ENCODE results near the gene MED15. TPM values are rescaled to one million over a fixed set of nuclear protein-coding genes. Genes with fewer than 3 reads are reported as not detected.

MED15 gene
- polyA plus RNA-seq, 2 of the 4 experiments (the other 2 are of a cell fraction): 10.7 to 29.7 TPM

- H3K4me1 ChIP-seq: peaks cover 6% of the 10 kb centered on the region; the same call in 2 of the 3 replicates
- no peak overlapping the region for H3K27ac ChIP-seq
- no peak overlapping the region for H3K4me2 ChIP-seq
- H3K4me3 ChIP-seq: no peak overlapping the region
- DNase-seq (ENCODE audit: low read depth in 1 of 2, low spot score in 1 of 2): no peak
- no peak for TF ChIP-seq CEBPB (IDR thresholded peaks at IDR 0.05)
- TF ChIP-seq ZC3H11A (IDR thresholded peaks at IDR 0.05): no peak
- TF ChIP-seq ESRRA (IDR thresholded peaks at IDR 0.05; ENCODE audit: borderline replicate concordance, low read length): no peak
- no peak for TF ChIP-seq BHLHE40 (IDR thresholded peaks at IDR 0.05; ENCODE audit: low read depth, low read length)
- TF ChIP-seq BCL3 (IDR thresholded peaks at IDR 0.05): no peak
- TF ChIP-seq RFX5 (IDR thresholded peaks at IDR 0.05): no peak
- no peak for TF ChIP-seq HDAC2 (IDR thresholded peaks at IDR 0.05)
- TF ChIP-seq JUNB (IDR thresholded peaks at IDR 0.05): no peak
- ATAC-seq: no peak
- ChIA-PET POLR2A (no interaction called here), CTCF (interaction anchor here (0.7 to 1.6 kb wide), 3 partner anchors 18 to 112 kb away, joined by 3 to 5 read pairs (median 3); no protein-coding TSS in a partner anchor)
- WGBS (ENCODE audit: missing lambda C conversion rate): 93% methylated on average over 1 of the region's 1 CpG
- no peaks in the 10 kb centered on the region for H3K9me3 ChIP-seq
- FAIRE-seq: no peak
These were observed 16.5 kb upstream of the MED15 start for GRCh38 chr22:20490941-20491307.

- TF ChIP-seq USF2 (IDR thresholded peaks at IDR 0.05) (no peak), TFCP2L1 (CRISPR knock-in tag; IDR thresholded peaks at IDR 0.05) (no peak), ZNF302 (CRISPR knock-in tag; IDR thresholded peaks at IDR 0.05) (no peak)
- H3K4me1 ChIP-seq: peaks cover 6% of the 10 kb centered on the region; the same call in 2 of the 3 replicates
- no peaks in the 10 kb centered on the region for H3K9me3 ChIP-seq
- H3K4me2 ChIP-seq: no peak overlapping the region
- no peak for DNase-seq (ENCODE audit: low read depth in 1 of 2, low spot score in 1 of 2)
- 98% methylated on average over 2 of the region's 2 CpGs for WGBS (ENCODE audit: missing lambda C conversion rate)
- FAIRE-seq: no peak
- CTCF ChIA-PET: interaction anchor here (0.7 to 1.6 kb wide), 4 partner anchors 8 to 112 kb away, joined by 3 to 5 read pairs (median 4); no protein-coding TSS in a partner anchor
- no peak for ATAC-seq
- POLR2A ChIA-PET: no interaction called here
- H3K27ac ChIP-seq: no peak overlapping the region
- no peak overlapping the region for H3K4me3 ChIP-seq
These were observed 16.1 kb upstream of the MED15 start for GRCh38 chr22:20491346-20491745.

- 5% methylated on average over 6 of the region's 108 CpGs for WGBS (ENCODE audit: missing lambda C conversion rate)
- peaks cover 12% of the 10 kb centered on the region; the same call in 2 of the 3 replicates for H3K4me1 ChIP-seq
- peak within 1 kb of the TSS; percentile 97 for H3K4me2 ChIP-seq
- FAIRE-seq (no peak), DNase-seq (ENCODE audit: low read depth in 1 of 2, low spot score in 1 of 2) (no peak), ATAC-seq (peak; percentile 13 to 60; a peak in 5 of 6 replicates)
- no peaks in the 10 kb centered on the region for H3K9me3 ChIP-seq
- H3K27ac ChIP-seq: peak within 1 kb of the TSS; percentile 96 to 97
- POLR2A ChIA-PET: interaction anchor here (0.6 to 1.1 kb wide), 8 partner anchors 9 to 455 kb away, joined by 3 to 5 read pairs (median 3); no protein-coding TSS in a partner anchor
- CTCF ChIA-PET: interaction anchor here (0.7 to 1.4 kb wide), 3 partner anchors 31 to 107 kb away, joined by 3 to 4 read pairs (median 3); no protein-coding TSS in a partner anchor
- peak within 1 kb of the TSS; percentile 84 for H3K4me3 ChIP-seq
- TF ChIP-seq CEBPB (IDR thresholded peaks at IDR 0.05): no peak
- no peak; the same call in 1 of the 2 replicates for TF ChIP-seq MAX (IDR thresholded peaks at IDR 0.05)
- no peak for TF ChIP-seq SMC3 (IDR thresholded peaks at IDR 0.05)
- no peak for TF ChIP-seq HEYL (CRISPR knock-in tag; IDR thresholded peaks at IDR 0.05)
- no peak for TF ChIP-seq ELK1 (IDR thresholded peaks at IDR 0.05; ENCODE audit: low read depth, low read length)
- no peak; the same call in 1 of the 2 replicates for TF ChIP-seq PBX3 (IDR thresholded peaks at IDR 0.05)
- TF ChIP-seq ATOH8 (CRISPR knock-in tag; IDR thresholded peaks at IDR 0.05; ENCODE audit: low read depth): no peak
- no peak for TF ChIP-seq JUN (IDR thresholded peaks at IDR 0.05)
- no peak for TF ChIP-seq MAFK (IDR thresholded peaks at IDR 0.05; ENCODE audit: partially characterized antibody)
- TF ChIP-seq MYC (IDR thresholded peaks at IDR 0.05; ENCODE audit: borderline replicate concordance, low read length): no peak
- no peak for TF ChIP-seq SREBF2 (IDR thresholded peaks at IDR 0.05)
- TF ChIP-seq CBX8 (IDR thresholded peaks at IDR 0.05): no peak
- no peak for TF ChIP-seq CTCF (IDR thresholded peaks at IDR 0.05)
- TF ChIP-seq ESRRA (IDR thresholded peaks at IDR 0.05; ENCODE audit: borderline replicate concordance, low read length): no peak
- no peak for TF ChIP-seq USF2 (IDR thresholded peaks at IDR 0.05)
- TF ChIP-seq FOSB (CRISPR knock-in tag; IDR thresholded peaks at IDR 0.05): no peak
- TF ChIP-seq NR3C1 (IDR thresholded peaks at IDR 0.05): no peak
These were observed 12.2 kb upstream of the MED15 start, which contains the start of gene KLHL22 for GRCh38 chr22:20494978-20495860. Gene KLHL22 (minus strand): TSS chr22:20495795. CDS start chr22:20489211, 6,584 bp downstream.

Measured in A549 (cell line).